ENCODE measurements around the gene POLR3F. TPM values are rescaled to one million over a fixed set of nuclear protein-coding genes. Genes with fewer than 3 reads are reported as not detected.

The POLR3F gene, protein sequence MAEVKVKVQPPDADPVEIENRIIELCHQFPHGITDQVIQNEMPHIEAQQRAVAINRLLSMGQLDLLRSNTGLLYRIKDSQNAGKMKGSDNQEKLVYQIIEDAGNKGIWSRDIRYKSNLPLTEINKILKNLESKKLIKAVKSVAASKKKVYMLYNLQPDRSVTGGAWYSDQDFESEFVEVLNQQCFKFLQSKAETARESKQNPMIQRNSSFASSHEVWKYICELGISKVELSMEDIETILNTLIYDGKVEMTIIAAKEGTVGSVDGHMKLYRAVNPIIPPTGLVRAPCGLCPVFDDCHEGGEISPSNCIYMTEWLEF
- polyA plus RNA-seq (ENCODE audit: insufficient read length in 4 of 4) = 10 to 100 TPM; 17.3 to 21.9 (median 19.3) TPM

DNA sequence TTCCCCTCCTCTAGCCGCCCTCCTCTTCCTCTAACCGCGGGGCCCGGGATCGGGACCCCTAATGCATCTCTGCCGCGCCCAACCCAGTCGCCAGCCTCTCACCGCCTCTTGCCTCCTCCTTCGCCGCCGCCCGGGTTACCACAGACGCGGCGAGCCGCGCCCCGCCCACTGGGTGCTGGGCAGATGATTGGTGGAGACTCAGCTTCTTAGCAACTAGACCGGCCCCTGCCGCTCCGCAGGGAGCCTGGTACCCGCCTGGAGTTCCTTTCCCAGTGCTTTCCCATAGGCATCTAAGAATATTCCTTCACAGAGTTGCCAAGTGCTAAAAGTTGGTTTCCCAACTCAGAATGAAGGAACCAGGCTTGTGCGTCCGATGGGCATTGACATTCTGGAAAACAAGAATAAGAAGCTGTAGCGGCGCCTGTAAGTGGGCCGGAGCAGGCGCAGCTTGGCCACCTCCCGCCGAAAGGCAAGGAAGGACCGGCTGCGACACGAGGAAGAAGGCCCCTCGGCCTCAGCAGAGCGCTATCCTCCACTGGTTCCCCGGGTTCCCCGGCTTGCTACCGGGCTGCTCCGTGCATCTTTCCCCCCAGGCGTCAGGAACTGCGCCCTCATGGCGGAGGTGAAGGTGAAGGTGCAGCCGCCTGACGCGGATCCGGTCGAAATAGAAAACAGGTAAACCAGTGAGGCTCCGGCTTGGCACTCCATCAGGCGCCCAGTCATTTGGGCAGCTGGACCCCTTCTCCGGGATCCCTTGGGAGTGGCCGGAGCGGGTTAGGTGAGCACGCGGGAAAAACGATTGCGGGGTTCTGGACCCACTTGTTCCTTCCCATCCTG lies at the start of gene POLR3F, which contains the start of gene DZANK1:
POLR3F (plus strand) TSS at position 497 of the 837 bp plus-strand sequence; CDS start at position 614, 117 bp downstream.
DZANK1 (minus strand) TSS at position 137 of the 837 bp plus-strand sequence. CDS start 1,672 bp downstream, outside the sequence.
- peak; percentile 92 to 96 (median 93) for DNase-seq (ENCODE audit: low read depth in 4 of 4, low spot score in 3 of 4)

DNA sequence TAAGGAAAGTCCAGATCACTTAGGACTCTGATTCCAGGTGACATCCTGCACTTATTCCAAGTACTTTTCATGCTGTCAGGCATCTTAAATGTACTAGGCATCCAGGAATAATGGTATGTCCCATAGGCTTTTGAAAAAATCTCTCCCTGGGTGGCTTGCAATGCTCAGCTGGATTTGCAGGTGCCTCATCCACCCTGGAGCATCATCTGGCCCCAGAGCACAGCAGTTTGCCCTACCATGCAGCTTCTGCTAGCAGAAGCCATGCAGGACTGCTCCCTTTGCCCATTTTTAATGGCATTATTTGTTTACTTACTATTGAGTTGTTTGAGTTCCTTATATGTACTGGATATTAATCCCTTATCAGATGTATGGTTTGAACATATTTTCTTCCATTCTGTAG lies 45.6 kb upstream of the POLR3F start:
- DNase-seq (ENCODE audit: low read depth in 4 of 4, low spot score in 3 of 4) = no peak

DNA sequence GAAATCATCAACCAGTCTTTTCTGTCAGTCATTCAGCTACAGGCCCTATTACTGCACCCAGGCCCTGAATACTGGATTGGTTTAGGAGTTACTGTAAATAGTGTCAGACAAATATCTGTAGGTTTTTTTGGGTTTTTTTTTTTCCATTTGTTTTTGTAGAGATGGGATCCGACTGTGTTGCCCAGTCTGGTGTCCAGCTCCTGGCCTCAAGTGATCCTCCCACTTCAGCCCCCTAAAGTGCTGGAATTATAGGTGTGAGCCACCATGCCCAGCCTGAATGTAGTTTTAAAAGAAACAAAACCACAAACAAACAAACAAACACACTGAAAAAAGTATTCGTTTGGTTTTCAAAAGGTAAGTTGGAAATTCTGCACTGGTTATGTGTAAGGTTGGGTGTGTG lies 40.0 kb upstream of the POLR3F start:
- DNase-seq (ENCODE audit: low read depth in 4 of 4, low spot score in 3 of 4) = no peak

GRCh38 chr20:18428490-18429173 lies 38.6 kb upstream of the POLR3F start:
- DNase-seq (ENCODE audit: low read depth in 4 of 4, low spot score in 3 of 4) = no peak

- DNase-seq (ENCODE audit: low read depth in 4 of 4, low spot score in 3 of 4) = no peak
Measured at GRCh38 chr20:18430172-18430826, 36.9 kb upstream of the POLR3F start.

GRCh38 chr20:18431206-18431605 lies 36.0 kb upstream of the POLR3F start:
- DNase-seq (ENCODE audit: low read depth in 4 of 4, low spot score in 3 of 4) = no peak

- DNase-seq (ENCODE audit: low read depth in 4 of 4, low spot score in 3 of 4) = no peak
Measured at GRCh38 chr20:18436847-18437246, 30.3 kb upstream of the POLR3F start.

DNA sequence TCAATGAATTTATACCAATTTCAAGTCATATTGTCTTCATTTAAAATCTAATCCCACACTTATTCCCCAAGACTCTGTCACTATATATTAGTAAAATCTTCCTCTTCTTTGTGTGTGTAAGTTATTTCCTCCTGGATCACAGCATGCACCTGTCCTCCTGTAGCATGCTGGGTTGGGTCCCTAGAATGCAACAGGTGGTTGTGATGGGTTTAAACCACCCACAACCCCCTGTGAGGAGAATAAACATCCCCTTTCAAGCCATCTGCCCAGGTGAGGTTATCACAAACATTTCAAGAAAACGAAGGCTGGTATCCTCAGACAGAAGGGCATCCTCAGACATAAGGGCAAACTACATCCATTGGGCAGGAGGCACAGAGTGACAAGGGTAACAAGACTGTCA lies 26.8 kb upstream of the POLR3F start:
- DNase-seq (ENCODE audit: low read depth in 4 of 4, low spot score in 3 of 4) = no peak

- DNase-seq (ENCODE audit: low read depth in 4 of 4, low spot score in 3 of 4) = no peak
Measured at GRCh38 chr20:18443886-18444285, 23.3 kb upstream of the POLR3F start.

DNA sequence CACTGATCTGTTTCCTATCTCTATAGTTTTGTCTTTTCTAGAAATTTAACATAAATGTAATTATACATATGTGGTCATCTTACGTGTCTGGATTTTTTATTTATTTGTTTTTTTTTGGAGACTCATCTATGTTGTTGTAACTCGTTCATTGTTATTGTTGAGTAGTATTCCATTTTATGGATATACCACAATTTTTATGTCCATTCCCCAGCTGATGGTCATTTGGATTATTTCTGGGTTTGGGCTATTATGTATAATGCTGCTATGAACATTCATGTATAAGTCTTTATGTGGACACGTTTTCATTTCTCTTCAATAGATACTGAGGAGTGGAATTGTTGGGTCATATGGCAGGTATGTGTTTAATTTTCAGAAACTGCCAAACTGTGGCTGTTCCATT lies 10.6 kb upstream of the POLR3F start:
- DNase-seq (ENCODE audit: low read depth in 4 of 4, low spot score in 3 of 4) = no peak

DNA sequence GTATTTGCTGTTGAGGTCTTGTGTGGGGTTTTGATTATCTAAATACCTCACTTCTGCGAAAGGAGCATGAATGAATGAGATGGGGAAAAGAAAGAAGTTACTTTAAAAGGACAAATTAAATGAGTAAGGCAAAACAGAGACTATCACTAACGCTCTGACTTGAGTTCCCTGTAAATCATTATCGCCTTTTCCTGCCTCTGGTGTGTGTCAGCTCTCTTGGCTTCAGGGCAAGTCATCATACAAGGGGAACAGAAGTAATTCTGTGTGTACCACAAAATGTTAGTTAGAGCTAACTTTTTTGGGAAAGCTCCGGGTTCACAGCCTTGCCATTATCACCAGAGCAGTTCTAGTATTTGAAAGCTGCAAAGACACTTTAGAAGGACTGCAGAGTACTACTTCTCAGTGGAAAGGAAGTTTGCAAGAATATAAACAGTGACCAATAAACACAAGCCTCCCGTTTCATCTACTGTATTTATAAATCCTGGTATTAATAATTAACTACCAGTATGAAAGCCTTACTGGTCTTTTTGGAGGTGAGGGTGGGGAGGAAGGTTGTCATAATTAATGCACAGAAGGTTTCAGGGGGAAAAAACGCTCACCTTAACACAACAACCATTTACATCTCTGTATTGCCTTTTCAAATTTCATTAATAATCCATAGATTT lies 1.5 kb upstream of the POLR3F start:
- DNase-seq (ENCODE audit: low read depth in 4 of 4, low spot score in 3 of 4) = no peak

- DNase-seq (ENCODE audit: low read depth in 4 of 4, low spot score in 3 of 4) = peak in 1 of 4 donors; percentile 60
Measured at GRCh38 chr20:18466574-18466893, 656 bp upstream of the POLR3F start.

GRCh38 chr20:18477218-18477617 lies 10.0 kb downstream of the POLR3F start:
- DNase-seq (ENCODE audit: low read depth in 4 of 4, low spot score in 3 of 4) = no peak

GRCh38 chr20:18477821-18478220 lies 10.6 kb downstream of the POLR3F start:
- DNase-seq (ENCODE audit: low read depth in 4 of 4, low spot score in 3 of 4) = no peak

DNA sequence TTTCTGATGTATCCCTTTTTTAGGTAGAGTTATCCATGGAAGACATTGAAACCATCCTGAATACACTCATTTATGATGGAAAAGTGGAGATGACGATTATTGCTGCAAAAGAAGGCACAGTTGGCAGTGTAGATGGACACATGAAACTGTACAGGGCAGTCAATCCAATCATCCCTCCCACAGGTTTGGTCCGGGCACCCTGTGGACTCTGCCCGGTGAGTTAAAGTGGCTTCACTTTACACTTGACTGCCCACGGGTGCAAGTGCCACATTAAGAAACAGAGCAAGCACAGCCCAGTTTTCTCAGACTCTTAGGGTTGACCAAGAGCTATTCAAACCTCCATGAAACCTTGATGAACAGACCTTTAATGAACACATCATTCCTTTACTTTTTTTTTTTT lies 14.4 kb downstream of the POLR3F start:
- DNase-seq (ENCODE audit: low read depth in 4 of 4, low spot score in 3 of 4) = no peak

DNA sequence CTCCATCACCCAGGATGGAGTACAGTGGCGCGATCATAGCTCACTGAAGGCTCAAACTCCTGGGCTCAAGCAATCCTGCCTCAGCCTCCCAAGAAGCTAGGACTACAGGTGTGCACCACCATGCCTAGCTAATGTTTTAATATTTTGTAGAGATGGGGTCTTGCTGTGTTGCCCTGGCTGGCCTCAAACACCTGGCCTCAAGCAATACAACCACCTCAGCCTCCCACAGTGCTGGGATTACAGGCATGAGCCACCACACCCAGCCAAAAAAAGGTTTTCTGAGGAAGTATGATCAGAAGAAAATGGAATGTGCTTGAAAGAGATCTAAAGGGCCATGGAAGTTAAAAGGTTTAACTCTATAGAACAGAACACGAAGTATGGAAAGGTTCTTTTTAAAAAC lies 21.1 kb downstream of the POLR3F start:
- no peak for DNase-seq (ENCODE audit: low read depth in 4 of 4, low spot score in 3 of 4)

DNA sequence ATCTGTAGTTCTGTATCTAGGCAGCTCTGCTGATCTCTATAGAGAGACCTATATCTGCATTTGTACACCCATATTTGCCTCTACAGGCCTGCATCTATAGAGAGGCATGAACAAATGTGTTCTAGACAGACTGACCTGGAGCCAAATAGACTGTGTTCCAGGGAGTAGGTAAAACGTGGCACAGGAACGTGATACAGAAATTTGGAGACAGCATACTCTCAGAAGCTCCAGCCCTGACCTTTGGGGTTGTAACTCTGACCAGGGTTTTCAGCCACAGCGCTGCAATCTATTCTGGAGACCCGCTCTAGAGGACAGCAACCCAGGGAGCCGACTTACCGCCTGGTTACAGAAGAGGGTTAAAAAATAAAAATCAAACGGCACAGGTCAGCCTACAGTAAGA lies 28.9 kb downstream of the POLR3F start:
- DNase-seq (ENCODE audit: low read depth in 4 of 4, low spot score in 3 of 4) = no peak

DNA sequence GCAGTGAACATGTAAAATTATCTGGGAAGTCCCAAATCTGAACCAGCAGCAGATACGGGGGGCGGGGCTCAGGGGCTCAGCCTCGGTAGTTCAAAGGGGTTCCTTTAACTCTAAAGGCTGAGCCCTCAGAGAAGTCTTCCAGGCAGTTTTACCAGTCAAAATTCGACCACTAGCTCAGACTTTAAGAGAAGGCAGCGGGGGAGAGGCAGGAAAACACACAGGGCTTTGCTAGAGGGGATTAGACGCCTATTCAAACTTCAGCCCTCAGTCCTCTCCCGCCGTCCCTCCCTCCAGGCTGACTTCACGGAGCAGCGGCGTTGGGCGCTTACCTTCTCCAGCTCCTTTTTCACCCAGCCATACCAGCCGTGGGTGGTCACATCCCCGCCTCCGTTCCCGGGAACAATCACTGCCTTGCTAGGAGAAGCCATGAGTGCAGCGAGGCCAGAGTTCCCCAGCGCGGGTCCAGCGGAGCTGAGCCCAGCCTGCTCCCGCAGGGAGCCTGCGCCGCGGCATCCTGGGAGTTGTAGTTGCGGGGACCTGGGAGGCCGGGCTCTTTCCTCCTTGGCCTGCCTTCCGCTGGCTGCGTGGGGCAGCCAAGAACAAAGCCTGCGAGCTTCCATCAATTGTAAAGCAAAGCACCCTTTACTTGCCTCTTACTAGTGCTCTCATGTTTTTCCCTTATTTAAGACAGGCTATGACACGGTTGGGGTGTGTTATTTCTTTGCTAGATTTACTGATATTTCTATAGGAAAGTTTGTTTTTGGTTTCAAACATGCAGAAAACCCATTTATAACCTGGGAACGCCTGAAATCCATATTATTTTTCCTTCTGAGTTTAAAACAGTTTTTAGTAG lies 29.8 kb downstream of the POLR3F start, which contains the start of gene RBBP9:
RBBP9 (minus strand) TSS at position 486 of the 853 bp plus-strand sequence; CDS start at position 428, 58 bp downstream.
- peak; percentile 67 to 74 (median 73) for DNase-seq (ENCODE audit: low read depth in 4 of 4, low spot score in 3 of 4)

DNA sequence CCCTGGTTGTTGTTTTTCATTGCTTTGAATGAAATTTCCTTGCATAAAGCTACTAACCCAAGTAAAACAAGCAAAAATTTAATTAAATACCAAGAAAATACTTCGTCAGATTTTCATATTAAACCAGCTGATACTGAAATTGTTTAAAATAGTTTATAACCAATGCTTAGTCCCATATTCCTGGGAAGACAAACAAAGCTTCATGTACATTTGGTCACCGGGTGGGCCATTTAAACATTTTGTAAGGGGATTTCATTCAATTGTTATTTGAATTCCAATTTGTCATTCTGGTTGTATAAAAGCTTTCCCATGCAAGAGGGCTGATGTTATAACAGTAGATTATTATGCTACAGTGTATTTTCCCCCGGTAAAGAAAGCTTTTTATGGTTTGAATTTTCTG lies 30.4 kb downstream of the POLR3F start:
- no peak for DNase-seq (ENCODE audit: low read depth in 4 of 4, low spot score in 3 of 4)

Data from left renal pelvis (tissue), 4 donors.